H1 (cell line): ENCODE results near the gene DISC1. TPM values are rescaled to one million over a fixed set of nuclear protein-coding genes. Genes with fewer than 3 reads are reported as not detected.

Experiments used
- CTCF ChIA-PET: fragments of 300-600 bp; sonication (Branson Sonifier 250); formaldehyde crosslinking; loops from one replicate; lab custom pipeline; 2021; ENCODE audit not compliant: partially characterized antibody; lab: Charles Lee
- POLR2A ChIA-PET: fragments of 300-600 bp; sonication (Branson Sonifier 250); formaldehyde crosslinking; loops from one replicate; lab custom pipeline; 2021; ENCODE audit warnings: inconsistent platforms; ENCODE audit not compliant: partially characterized antibody; lab: Charles Lee
- DNase-seq, 2 experiments: peaks; one replicate each; pipeline versions ENCODE4 v3.0.0 to v3.0.0-alpha.2; 2010 to 2022; ENCODE audit warnings: low spot score in 2 of 2, low read depth in 1 of 2, mixed read lengths in 1 of 2
- FAIRE-seq: peaks from 2 replicates; lab custom pipeline; 2011; peaks lifted over from hg19 to GRCh38; lab: Jason Lieb, UNC
- H2AFZ ChIP-seq: 2 replicates; pipeline ENCODE4 v1.8.1; 2012; ENCODE audit warnings: low read length, inconsistent platforms
- H2AK5ac ChIP-seq: 2 replicates; pipeline ENCODE4 v1.6.1; 2013; ENCODE audit warnings: low read depth, low read length
- H2BK120ac ChIP-seq: replicated peaks from 2 replicates; pipeline ENCODE3; 2013; ENCODE audit warnings: low read depth, low read length, inconsistent platforms
- H2BK12ac ChIP-seq: 2 replicates; pipeline ENCODE4 v1.6.1; 2013; ENCODE audit warnings: low read depth, low read length
- H2BK15ac ChIP-seq: 2 replicates; pipeline ENCODE4 v1.6.1; 2013; ENCODE audit warnings: low read length
- H2BK20ac ChIP-seq: 2 replicates; pipeline ENCODE4 v1.6.1; 2013; ENCODE audit warnings: low read length
- H2BK5ac ChIP-seq: 2 replicates; pipeline ENCODE4 v1.6.1; 2013; ENCODE audit warnings: low read depth, low read length
- H3K14ac ChIP-seq: 2 replicates; pipeline ENCODE4 v1.6.1; 2013; ENCODE audit warnings: inconsistent platforms; ENCODE audit not compliant: insufficient read length
- H3K18ac ChIP-seq: 2 replicates; pipeline ENCODE4 v1.6.1; 2013; ENCODE audit warnings: low read length; ENCODE audit errors: extremely low read depth
- H3K23ac ChIP-seq: 2 replicates; pipeline ENCODE4 v1.6.1; 2013; ENCODE audit warnings: inconsistent platforms; ENCODE audit not compliant: insufficient read length
- H3K23me2 ChIP-seq: 2 replicates; pipeline ENCODE4 v1.6.1; 2013; ENCODE audit warnings: low read depth, low read length
- H3K27ac ChIP-seq: 2 replicates; pipeline ENCODE4 v1.6.1; 2011; ENCODE audit warnings: low read depth, low read length, inconsistent platforms
- H3K27me3 ChIP-seq, 4 experiments: replicated peaks in 1 of 4; 1 replicate in 1 of 4; 2 replicates in 3 of 4; pipeline versions ENCODE4 v1.6.1 to v1.8.1; 2011 to 2013; ENCODE audit warnings: low read length in 3 of 4, mild to moderate bottlenecking in 3 of 4, inconsistent platforms in 2 of 4, mixed read lengths in 2 of 4, moderate library complexity in 1 of 4; ENCODE audit not compliant: control insufficient read depth in 3 of 4, insufficient read depth in 3 of 4; ENCODE audit errors: extremely low read depth in 1 of 4
- H3K36me3 ChIP-seq, 4 experiments: 2 replicates each; pipeline versions ENCODE4 v1.6.1 to v1.8.1; 2011 to 2013; ENCODE audit warnings: mild to moderate bottlenecking in 4 of 4, low read length in 3 of 4, moderate library complexity in 2 of 4, control low read depth in 1 of 4, inconsistent platforms in 1 of 4; ENCODE audit not compliant: insufficient read depth in 4 of 4, control insufficient read depth in 2 of 4
- H3K4ac ChIP-seq: replicated peaks from 2 replicates; pipeline ENCODE3; 2013; ENCODE audit warnings: low read length, low read depth, mixed read lengths, inconsistent platforms; ENCODE audit not compliant: insufficient read length
- H3K4me1 ChIP-seq, 4 experiments: replicated peaks in 1 of 4; 1 replicate in 1 of 4; 2 replicates in 3 of 4; pipeline versions ENCODE4 v1.6.1 to v1.8.1; 2011 to 2013; ENCODE audit warnings: low read length in 3 of 4, inconsistent platforms in 2 of 4, mixed read lengths in 1 of 4; ENCODE audit not compliant: insufficient read depth in 4 of 4, control insufficient read depth in 3 of 4
- H3K4me2 ChIP-seq, 2 experiments: 2 replicates each; pipeline versions ENCODE4 v1.6.1 to v1.8.1; 2011 to 2013; ENCODE audit warnings: low read depth in 2 of 2, low read length in 2 of 2, control low read depth in 1 of 2, inconsistent platforms in 1 of 2, mild to moderate bottlenecking in 1 of 2; ENCODE audit not compliant: insufficient read depth in 1 of 2
- H3K4me3 ChIP-seq, 4 experiments: fragments of 200-600, 300-600 bp in 1 of 4; sonication (generic), shearing (Covaris generic), sonication (Bioruptor Twin) in 1 of 4; 2 replicates each; pipeline versions ENCODE4 v1.5.1 to v1.8.1; 2011 to 2016; ENCODE audit warnings: low read length in 4 of 4, low read depth in 3 of 4, control low read depth in 2 of 4, inconsistent platforms in 2 of 4, mild to moderate bottlenecking in 2 of 4, mixed read lengths in 1 of 4, moderate library complexity in 1 of 4; ENCODE audit not compliant: insufficient read depth in 2 of 4; ENCODE audit errors: extremely low read depth in 1 of 4
- H3K56ac ChIP-seq: replicated peaks from 2 replicates; pipeline ENCODE3; 2013; ENCODE audit warnings: low read depth, mild to moderate bottlenecking, mixed read lengths, low read length, inconsistent platforms; ENCODE audit not compliant: insufficient read length
- H3K79me1 ChIP-seq: 2 replicates; pipeline ENCODE4 v1.6.1; 2013; ENCODE audit warnings: low read depth, low read length, control low read depth
- H3K79me2 ChIP-seq, 2 experiments: 2 replicates each; pipeline versions ENCODE4 v1.6.1 to v1.8.1; 2012 to 2013; ENCODE audit warnings: low read length in 2 of 2, mild to moderate bottlenecking in 2 of 2, inconsistent platforms in 1 of 2; ENCODE audit not compliant: insufficient read depth in 2 of 2, control insufficient read depth in 1 of 2
- H3K9ac ChIP-seq, 4 experiments: replicated peaks in 1 of 4; 1 replicate in 1 of 4; 2 replicates in 3 of 4; pipeline versions ENCODE4 v1.6.1 to v1.8.1; 2011 to 2013; ENCODE audit warnings: low read depth in 3 of 4, low read length in 3 of 4, control low read depth in 2 of 4, mild to moderate bottlenecking in 2 of 4, moderate library complexity in 2 of 4, inconsistent platforms in 1 of 4; ENCODE audit errors: extremely low read depth in 1 of 4
- H3K9me3 ChIP-seq, 2 experiments: 2 replicates each; pipeline versions ENCODE4 v1.6.1 to v1.8.1; 2012 to 2013; ENCODE audit warnings: mild to moderate bottlenecking in 2 of 2, moderate library complexity in 2 of 2, control low read depth in 1 of 2, inconsistent platforms in 1 of 2, low read depth in 1 of 2, low read length in 1 of 2, mixed read lengths in 1 of 2; ENCODE audit not compliant: insufficient read depth in 2 of 2
- H4K20me1 ChIP-seq, 2 experiments: replicated peaks in 1 of 2; 2 replicates each; pipeline versions ENCODE3 to v1.8.1; 2011 to 2013; ENCODE audit warnings: inconsistent platforms in 2 of 2, low read length in 2 of 2, mild to moderate bottlenecking in 1 of 2; ENCODE audit not compliant: insufficient read depth in 2 of 2, control insufficient read depth in 1 of 2
- H4K5ac ChIP-seq: 2 replicates; pipeline ENCODE4 v1.6.1; 2013; ENCODE audit warnings: low read length, low read depth, mixed read lengths, inconsistent platforms; ENCODE audit not compliant: insufficient read length
- H4K8ac ChIP-seq: 2 replicates; pipeline ENCODE4 v1.8.0; 2013; ENCODE audit warnings: mild to moderate bottlenecking, moderate library complexity, low read length, inconsistent platforms; ENCODE audit not compliant: insufficient read depth; ENCODE audit errors: extremely low read depth
- H4K91ac ChIP-seq: replicated peaks from 2 replicates; pipeline ENCODE3; 2013; ENCODE audit warnings: low read length, mixed read lengths, inconsistent platforms; ENCODE audit not compliant: insufficient read length
- CBX5 ChIP-seq: fragments of 300-800, 300-1000 bp; sonication (generic); IDR thresholded peaks from 2 replicates; pipeline ENCODE4 v1.7.1; 2016; ENCODE audit warnings: antibody characterized with exemption, low read length, low read depth
- CHD2 ChIP-seq: IDR thresholded peaks from 2 replicates; pipeline ENCODE4 v1.6.1; 2012; ENCODE audit warnings: low read length, improper control_type of control experiment
- EZH2 ChIP-seq: fragments of 200-600 bp; sonication (generic); IDR thresholded peaks from 2 replicates; pipeline ENCODE4 v1.7.1; 2012; ENCODE audit warnings: low read depth, mild to moderate bottlenecking, moderate library complexity, low read length, inconsistent platforms; ENCODE audit not compliant: severe bottlenecking
- JUND ChIP-seq: IDR thresholded peaks from 2 replicates; pipeline ENCODE4 v1.6.1; 2011; ENCODE audit warnings: mild to moderate bottlenecking, improper control_type of control experiment, low read length
- MAFK ChIP-seq: IDR thresholded peaks from 2 replicates; pipeline ENCODE4 v1.6.1; 2012; ENCODE audit warnings: low read depth, mild to moderate bottlenecking, improper control_type of control experiment, low read length
- NRF1 ChIP-seq: IDR thresholded peaks from 2 replicates; pipeline ENCODE4 v1.6.1; 2011; ENCODE audit warnings: mild to moderate bottlenecking, low read depth, low read length, improper control_type of control experiment
- SAP30 ChIP-seq: fragments of 300-600 bp; sonication (generic); IDR thresholded peaks from 2 replicates; pipeline ENCODE4 v1.7.1; 2012; ENCODE audit warnings: low read length, moderate library complexity, mild to moderate bottlenecking, inconsistent platforms; ENCODE audit not compliant: insufficient read depth, insufficient replicate concordance
- SP1 ChIP-seq: IDR thresholded peaks from 2 replicates; pipeline ENCODE4 v1.6.1; 2011; ENCODE audit warnings: low read depth, low read length
- WGBS, 2 experiments: shearing (Covaris generic) in 1 of 2; methylation state at CpG; one replicate each; pipeline versions ENCODE4 v1.1.6 to v1.1.7; 2013 to 2015; ENCODE audit warnings: low lambda C conversion rate in 2 of 2, mixed read lengths in 2 of 2, inconsistent platforms in 1 of 2, low coverage in 1 of 2, missing lambda C conversion rate in 1 of 2; ENCODE audit not compliant: insufficient replicate concordance in 2 of 2, insufficient coverage in 1 of 2, insufficient read length in 1 of 2; ENCODE audit errors: extremely low coverage in 1 of 2, missing lambda C conversion rate in 1 of 2; 5-methylcytosine and 5-hydroxymethylcytosine counted together
- polyA plus RNA-seq, 7 experiments: library from polyadenylated mRNA; depleted of rRNA in 3 of 7; stranded (reverse) in 5 of 7; unstranded in 2 of 7; fragments of >200 nt in 5 of 7; fragments of 200-250 nt in 2 of 7; gene quantifications; 1 replicate in 5 of 7; 2 replicates in 1 of 7; 4 replicates in 1 of 7; pipeline versions ENCODE4 v1.2.1 to v1.2.3, GENCODE V29; 2011 to 2013; ENCODE audit warnings: missing spikeins in 2 of 7, mixed read lengths in 2 of 7
- total RNA-seq: library from RNA; stranded (reverse); fragmentation: NEBNext Ultra II Directional; extraction: Animal tissue kit (Norgen Biotek cat#: 25700); gene quantifications from 2 replicates; pipeline ENCODE4 v1.2.1, GENCODE V29; 2021
- TF ChIP-seq, protein P1 (sequence below): IDR thresholded peaks from 2 replicates; pipeline ENCODE4 v1.6.1; 2012; ENCODE audit warnings: inconsistent platforms

DISC1 gene
- total and polyA plus RNA-seq, 2 of the 8 experiments (the other 6 are each of a cell fraction or from before 2014, with no cell fraction given), result 1.1 to 3.5 TPM

DNA sequence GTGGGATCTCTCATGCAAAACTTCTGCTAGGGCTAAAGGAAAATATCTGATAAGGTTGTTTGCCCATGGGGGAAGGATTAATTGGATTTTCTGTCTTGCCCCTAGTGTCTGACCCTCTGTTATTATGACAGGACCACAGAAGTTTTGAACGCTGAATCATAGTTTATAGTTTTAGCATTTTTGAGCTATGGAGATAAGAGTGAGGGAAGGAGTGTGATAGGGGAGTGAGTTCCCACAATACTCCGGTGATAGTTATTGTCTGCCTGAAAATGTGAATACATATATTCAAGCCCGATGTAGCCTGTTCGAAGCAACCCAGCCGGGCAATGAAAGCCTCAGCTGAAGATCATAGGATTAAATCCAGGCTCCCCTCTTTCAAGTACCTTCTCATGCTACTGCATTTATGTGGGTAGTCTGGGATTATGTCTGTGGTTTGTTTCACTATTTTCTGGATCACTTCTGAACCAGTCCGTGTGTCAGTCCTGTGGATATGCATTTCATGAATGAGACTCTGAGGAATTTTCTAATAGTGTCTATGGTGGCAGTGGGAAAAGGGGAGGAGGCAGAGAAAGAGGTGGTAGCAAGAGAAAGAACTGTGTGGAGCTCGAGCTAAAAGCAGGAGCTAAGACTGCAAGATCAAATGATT lies 258.7 kb downstream of the DISC1 start:
- H2BK20ac ChIP-seq, result no peak overlapping the region
- H3K27me3 ChIP-seq, result no peaks in the 10 kb centered on the region; a peak in 1 of 7 replicates
- H3K56ac ChIP-seq, result no peak overlapping the region
- no peak overlapping the region for H3K23ac ChIP-seq
- FAIRE-seq (no peak), DNase-seq (no peak)
- no peak overlapping the region for H2BK5ac ChIP-seq
- no peak overlapping the region for H3K14ac ChIP-seq
- H4K5ac ChIP-seq, result no peak overlapping the region
- no peak overlapping the region for H2BK12ac ChIP-seq
- H3K9ac ChIP-seq, result no peak overlapping the region
- no peak overlapping the region for H3K4ac ChIP-seq
- WGBS, 2 experiments, result 76% methylated on average over 7 of the region's 7 CpGs; no CpG with 5 or more reads in 1 of the 2 experiments
- ChIA-PET CTCF (interaction anchor here (0.6 to 0.7 kb wide), 2 partner anchors 98 to 569 kb away, joined by 3 to 4 read pairs; no protein-coding TSS in a partner anchor), POLR2A (no interaction called here)
- H3K4me2 ChIP-seq, result no peak overlapping the region
- H3K4me3 ChIP-seq, result no peak overlapping the region
- no peaks in the 10 kb centered on the region for H3K9me3 ChIP-seq
- no peak overlapping the region for H4K8ac ChIP-seq
- H3K23me2 ChIP-seq, result no peaks in the 10 kb centered on the region
- H3K27ac ChIP-seq, result no peak overlapping the region
- H2AK5ac ChIP-seq, result no peak overlapping the region
- H3K36me3 ChIP-seq, result no peaks in the 10 kb centered on the region
- no peaks in the 10 kb centered on the region; a peak in 1 of 7 replicates for H3K4me1 ChIP-seq
- no peak overlapping the region for H2BK120ac ChIP-seq
- no peaks in the 10 kb centered on the region for H3K79me1 ChIP-seq
- no peak overlapping the region for H2BK15ac ChIP-seq
- no peak overlapping the region for H4K91ac ChIP-seq
- H4K20me1 ChIP-seq, result no peaks in the 10 kb centered on the region
- no peaks in the 10 kb centered on the region for H3K79me2 ChIP-seq
- no peak overlapping the region for H3K18ac ChIP-seq
- no peak overlapping the region for H2AFZ ChIP-seq
- TF ChIP-seq, protein P1, sequence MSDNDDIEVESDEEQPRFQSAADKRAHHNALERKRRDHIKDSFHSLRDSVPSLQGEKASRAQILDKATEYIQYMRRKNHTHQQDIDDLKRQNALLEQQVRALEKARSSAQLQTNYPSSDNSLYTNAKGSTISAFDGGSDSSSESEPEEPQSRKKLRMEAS, result no peak
- TF ChIP-seq EZH2 (no peak), CHD2 (no peak), JUND (no peak), CBX5 (no peak), MAFK (no peak), NRF1 (no peak), SP1 (no peak), SAP30 (no peak)
